Activated CD8-positive, alpha-beta memory T cell treated with anti-CD3 and anti-CD28 coated beads, Interleukin-2, amount 50 U/mL, for 48 hours (primary cell): Measurements from ENCODE around the gene SMIM20.
"Not testable (repeated sequence)": the region's sequence is repeated elsewhere in the genome, so short reads cannot be mapped to it uniquely, and the experiment has no call there.

ENCODE experiments used
- DNase-seq: peaks from one replicate; pipeline ENCODE4 v3.0.0-alpha.2; 2020

Gene SMIM20

DNA sequence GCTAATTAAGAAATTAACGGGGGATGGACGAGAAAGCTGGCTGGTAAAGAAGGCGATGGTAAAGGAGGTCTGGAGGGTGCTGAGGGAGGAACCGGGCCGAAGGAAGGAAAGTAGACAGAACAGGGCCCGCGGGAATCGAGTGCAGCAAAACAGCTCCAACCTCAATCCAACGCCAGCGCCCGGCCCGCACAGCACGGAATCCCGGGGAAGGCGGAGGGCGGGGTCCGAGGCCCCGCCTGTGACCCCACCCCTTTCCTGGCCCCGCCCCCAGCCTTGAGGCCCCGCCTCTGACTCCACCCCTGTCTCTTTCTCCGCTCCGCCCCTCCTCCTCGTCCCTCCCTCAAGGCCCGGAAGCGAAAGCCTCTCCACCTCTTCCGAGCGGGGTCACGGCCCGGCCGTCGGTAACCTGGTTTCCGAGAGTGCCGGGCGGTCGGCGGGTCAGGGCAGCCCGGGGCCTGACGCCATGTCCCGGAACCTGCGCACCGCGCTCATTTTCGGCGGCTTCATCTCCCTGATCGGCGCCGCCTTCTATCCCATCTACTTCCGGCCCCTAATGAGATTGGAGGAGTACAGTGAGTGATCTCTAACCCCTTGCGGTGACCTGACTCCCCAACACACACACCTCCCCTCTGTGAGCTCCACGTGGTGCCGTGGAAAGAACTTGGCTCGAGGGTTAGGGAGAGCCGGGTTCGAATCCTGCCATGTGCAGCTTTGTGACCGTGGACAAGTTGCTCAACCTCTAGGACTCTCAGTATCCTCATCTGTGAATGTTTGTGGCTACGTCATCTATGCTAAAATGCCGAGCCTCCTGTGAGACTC is at the start of gene SMIM20:
SMIM20 (plus strand) TSS at position 370 of the 819 bp plus-strand sequence; CDS start at position 464, 94 bp downstream.
- DNase-seq: peak; percentile 96

DNA sequence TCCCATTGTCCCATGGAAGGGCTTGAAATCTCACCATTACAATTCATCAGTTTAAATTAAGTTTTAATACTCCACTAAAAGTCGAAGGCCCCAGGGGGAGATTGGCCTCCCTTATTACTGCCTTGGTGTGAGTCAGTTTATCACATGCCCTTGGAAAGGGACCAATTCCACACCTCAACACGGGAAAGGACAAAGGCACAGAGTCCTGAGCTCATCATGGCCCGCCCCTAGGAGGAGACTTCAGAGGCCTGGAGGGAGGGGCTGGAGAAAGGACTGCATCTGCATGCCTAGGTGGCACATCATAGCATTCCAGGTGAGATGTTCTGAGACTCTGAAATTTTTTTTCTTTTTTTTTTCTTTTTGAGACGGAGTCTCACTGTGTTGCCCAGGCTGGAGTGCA is 48.4 kb upstream of the SMIM20 start:
- no peak for DNase-seq

DNA sequence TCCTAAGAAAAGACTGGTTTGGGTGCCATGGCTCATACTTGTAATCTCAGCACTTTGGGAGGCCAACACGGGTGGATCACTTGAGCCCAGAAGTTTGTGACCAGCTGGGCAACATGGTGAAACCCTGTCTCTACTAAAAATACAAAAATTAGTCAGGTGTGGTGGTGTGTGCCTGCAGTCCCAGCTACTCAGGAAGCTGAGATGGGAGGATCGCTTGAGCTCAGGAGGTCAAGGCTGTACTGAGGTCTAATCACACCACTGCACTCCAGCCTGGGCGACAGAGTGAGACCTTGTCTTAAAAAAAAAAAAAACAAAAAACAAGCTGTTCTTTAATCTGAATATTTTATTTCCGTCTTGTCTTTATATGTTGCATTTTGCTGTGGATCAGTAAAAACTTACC is 47.6 kb upstream of the SMIM20 start:
- DNase-seq: not testable (repeated sequence)

GRCh38 chr4:25867781-25868294 is 46.2 kb upstream of the SMIM20 start:
- no peak for DNase-seq

GRCh38 chr4:25870081-25870480 is 43.9 kb upstream of the SMIM20 start:
- no peak for DNase-seq

DNA sequence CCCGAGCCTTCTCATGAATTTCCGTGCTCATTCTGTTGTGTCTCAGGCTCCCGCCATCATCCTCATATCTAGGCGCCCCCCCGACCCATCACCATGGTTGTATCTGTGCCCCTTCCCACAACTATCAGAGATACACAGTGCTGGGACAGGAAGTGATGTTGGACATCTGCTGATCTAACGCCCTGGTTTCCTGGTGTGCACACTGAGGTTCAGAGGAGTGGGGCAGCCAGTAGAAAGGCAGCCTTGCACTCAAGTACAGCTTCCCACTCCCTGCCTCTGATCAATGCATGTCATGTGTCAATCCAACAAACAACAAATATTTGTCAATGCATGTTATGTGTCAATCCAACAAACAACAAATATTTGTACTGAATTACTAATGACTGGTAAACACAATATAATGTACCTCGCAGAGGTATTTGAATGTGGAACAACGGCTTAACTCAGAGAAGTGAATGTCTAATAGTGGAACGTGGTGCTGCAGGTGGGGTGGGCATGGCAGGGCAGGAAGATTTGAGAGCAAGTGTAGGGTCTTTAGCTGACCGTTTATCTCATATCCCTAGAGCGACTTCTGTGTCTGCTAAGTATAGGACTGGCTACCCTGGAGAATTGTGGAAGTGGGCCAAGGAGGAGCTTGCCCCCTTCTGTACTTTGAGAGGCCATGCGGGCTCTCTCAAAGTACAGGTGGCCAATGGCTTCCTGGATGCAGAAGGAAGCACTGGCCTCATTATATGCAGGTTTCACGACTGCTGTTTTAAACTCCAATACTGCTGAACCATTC is 41.0 kb upstream of the SMIM20 start:
- DNase-seq: no peak

- no peak for DNase-seq
These were observed 40.3 kb upstream of the SMIM20 start for GRCh38 chr4:25873632-25874129.

DNA sequence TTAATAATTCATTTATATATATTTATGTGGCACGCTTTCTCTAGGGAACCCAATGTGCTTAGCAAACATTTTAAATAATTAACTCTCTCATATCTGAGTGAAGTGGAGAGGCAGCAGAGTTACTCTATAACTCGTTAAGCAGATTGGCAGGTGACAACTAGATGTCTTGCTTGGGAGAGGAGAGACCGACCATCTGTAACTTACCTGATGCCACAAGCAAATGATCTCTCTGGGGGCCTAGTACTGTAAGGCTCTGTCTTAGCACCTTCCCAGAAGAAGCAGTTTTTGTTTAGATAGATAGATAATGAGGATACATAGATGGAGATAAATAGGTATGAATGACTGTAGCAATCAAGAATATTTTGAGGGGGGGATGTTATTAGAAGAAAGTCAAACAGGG is 39.4 kb upstream of the SMIM20 start:
- no peak for DNase-seq

DNA sequence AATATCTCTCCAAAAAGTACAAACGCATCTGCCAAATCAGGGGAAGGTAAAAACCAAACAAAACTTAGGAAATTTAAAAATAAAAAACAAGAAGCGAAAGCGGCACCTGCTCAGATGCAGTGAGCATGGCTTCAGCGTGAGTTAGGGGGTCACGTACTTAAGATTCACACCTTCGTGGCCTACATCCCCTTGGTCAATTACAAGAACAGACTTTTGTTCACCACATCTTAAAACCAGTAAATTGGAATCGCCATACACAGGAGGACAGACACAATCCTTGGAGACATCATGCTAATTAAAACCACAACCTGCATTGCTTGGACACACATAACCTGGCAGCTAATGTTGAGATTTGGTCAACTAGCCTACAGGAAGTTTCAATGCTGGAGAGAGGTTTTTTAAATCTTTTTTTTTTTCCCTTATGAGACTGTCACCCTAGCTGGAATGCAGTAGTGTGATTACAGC is 38.7 kb upstream of the SMIM20 start:
- no peak for DNase-seq

DNA sequence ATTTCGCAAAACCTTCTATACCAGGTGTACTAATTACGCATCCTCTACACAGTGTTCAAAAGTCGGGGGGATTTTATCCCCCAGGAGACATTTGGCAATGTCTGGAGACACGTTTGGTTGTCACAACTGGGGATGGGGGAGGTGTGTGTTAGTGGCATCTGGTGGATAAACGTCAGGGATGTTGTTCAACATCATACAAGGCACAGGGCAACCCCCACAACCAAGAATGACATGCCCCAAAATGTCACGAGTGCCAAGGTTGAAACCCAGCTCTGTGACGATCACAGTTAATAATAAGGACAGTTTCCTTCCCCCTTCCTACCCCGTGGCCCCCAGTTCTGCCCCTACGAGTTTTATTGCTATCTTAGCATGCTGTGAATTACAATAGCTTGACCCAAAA is 35.3 kb upstream of the SMIM20 start:
- no peak for DNase-seq

- no peak for DNase-seq
These were observed 34.9 kb upstream of the SMIM20 start for GRCh38 chr4:25879091-25879584.

GRCh38 chr4:25879587-25879986 is 34.4 kb upstream of the SMIM20 start:
- no peak for DNase-seq

- no peak for DNase-seq
These were observed 33.9 kb upstream of the SMIM20 start for GRCh38 chr4:25879991-25880651.

DNA sequence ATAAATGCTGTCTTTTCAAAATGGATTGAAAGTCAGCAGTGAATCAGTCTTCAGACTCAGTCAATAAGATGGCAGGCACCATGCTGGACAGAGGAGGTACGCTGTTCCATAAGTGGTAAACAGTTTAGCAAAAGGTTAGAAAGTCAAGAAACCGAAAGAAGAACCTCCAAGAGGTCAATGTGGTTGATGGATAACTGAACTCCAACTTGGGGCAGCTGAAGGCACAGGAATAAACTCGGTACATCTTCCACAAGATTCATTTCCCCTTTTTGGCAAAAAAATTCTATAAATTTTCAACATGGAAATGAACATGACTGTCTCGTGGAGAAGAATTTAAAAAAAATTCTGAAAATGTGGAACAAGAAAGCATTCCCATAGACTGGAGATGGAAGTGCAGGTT is 32.8 kb upstream of the SMIM20 start:
- DNase-seq: no peak

GRCh38 chr4:25882226-25882625 is 31.8 kb upstream of the SMIM20 start:
- no peak for DNase-seq

GRCh38 chr4:25883565-25883964 is 30.5 kb upstream of the SMIM20 start:
- no peak for DNase-seq

DNA sequence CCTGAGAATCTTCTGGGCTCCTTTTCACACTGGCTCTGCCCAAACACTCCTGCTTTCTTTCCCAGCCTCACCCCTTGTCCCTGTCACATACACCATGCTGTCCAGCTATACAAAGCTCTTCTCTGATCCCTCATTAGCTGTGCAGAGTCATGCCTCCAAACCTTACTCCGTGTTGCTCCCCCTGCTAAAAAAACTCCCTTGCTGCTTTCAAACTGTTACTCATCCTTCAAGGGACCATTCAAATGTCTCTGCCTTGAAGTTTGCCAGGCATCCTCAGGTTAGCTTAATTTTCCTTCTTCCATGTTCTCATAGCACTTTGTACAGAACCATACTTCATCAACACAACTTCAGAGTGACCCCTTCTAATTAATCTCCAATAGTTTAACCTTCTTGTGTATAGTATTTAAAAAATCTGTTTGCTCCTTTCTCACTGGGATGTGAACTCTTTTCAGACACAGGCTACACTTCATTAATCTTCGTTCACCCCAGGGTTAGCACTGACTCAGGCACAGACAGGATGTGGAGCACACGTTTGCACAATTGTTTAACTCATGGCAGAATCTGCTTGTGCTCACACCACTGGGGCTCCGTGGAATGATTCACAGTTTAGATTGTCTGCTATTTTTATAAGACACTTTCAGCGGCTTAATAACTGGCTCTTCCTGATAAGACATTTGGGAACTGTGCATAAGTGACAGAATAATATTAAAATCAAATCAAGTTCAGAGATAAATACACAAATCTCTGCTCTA is 29.8 kb upstream of the SMIM20 start:
- DNase-seq: no peak

DNA sequence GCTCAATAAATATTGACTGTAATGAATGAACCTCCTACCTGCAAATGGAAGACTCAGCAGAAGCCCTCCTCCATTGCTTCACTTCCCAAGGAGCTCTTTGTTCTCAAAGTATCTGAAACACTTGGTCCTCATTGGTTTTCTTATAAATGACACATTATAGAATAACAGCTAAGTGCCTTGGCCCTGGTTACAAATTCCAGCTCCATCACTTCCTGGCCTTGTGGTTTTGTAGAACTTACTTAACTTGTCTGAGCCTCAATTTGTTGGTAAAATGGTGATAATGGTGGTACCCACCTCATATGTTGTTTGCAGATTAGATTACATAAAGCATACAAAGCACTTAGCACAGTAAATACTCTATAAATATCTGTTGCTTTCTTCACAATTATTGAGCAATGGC is 25.2 kb upstream of the SMIM20 start:
- DNase-seq: no peak

GRCh38 chr4:25889589-25890503 is 24.2 kb upstream of the SMIM20 start:
- no peak for DNase-seq

DNA sequence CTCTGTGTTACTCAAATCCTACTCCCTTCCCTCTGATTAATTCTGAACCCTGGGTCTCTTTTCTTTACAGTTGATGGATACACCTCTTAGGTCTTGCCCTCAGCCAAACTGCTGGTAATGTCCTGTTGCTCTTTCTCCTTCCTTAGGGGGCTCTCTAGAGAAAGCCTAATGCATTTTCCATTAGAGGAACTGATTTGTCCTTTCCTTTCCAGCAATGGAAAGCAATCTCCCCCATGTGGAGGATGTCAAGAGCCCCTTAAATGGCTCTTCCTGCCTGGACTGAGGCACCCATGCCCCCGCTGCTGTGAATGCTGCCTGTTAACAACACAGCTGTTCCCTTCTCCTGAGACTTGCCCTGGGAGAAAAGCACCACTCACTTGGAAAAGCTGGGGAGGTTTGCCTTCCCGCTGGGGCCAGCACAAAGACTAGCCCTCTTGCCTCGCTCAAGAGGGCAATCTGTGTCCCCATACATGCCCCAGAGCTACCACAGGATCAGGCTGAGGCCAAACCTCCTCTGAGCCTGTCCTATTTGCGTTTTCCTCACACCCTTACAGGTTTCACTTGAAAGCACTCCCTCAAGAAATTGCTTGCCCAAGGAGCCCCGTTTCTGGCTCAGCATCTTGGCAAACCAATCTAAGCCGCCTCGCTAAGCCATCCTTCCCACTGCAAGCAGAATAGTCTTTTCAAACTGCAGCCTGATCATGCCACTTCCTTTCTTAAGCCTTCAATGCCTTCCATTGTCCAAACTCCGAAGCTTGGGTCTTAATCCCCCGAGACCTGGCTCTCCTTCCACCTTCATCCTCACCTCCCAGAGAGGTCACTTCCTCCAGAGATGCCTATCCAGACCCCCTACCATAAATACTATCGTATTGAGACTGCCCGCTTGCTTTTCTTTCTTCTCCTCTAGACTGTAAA is 23.2 kb upstream of the SMIM20 start:
- DNase-seq: no peak
